ENCODE measurements around the gene SLC7A1. TPM values are rescaled to one million over a fixed set of nuclear protein-coding genes. Genes with fewer than 3 reads are reported as not detected.

SLC7A1 gene
- total RNA-seq, 1 experiment from 2014 or later = 27.3 TPM

DNA sequence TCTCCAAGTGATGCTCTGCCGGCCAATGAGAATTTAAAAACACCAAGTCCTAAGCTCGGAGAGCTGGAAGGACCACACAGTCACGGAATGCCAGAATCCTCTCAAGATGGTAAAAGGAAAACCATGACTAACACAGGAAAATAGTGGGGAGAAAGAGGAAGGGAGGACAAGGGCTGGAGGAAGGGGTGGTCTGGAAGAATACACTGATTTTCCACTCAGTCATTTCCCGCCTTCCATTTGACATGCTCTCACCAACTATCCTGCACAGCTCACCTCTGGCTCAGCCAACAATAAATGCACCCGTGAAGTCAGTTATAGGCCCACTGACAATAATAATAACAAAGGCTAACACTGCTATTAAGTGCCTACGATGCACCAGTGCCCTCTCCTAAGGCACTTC is 31.5 kb downstream of the SLC7A1 start:
- H3K27ac ChIP-seq = no peak overlapping the region
- H3K36me3 ChIP-seq = peaks cover 10% of the 10 kb centered on the region; the same call in 1 of the 2 replicates
- H3K4me3 ChIP-seq = no peak overlapping the region
- H3K9me3 ChIP-seq (replicated peaks) = no peaks in the 10 kb centered on the region
- H3K4me1 ChIP-seq (replicated peaks) = peaks cover 30% of the 10 kb centered on the region
- DNase-seq (ENCODE audit: low read depth in 1 of 2, low spot score in 2 of 2) = no peak
- H3K27me3 ChIP-seq (replicated peaks) = no peaks in the 10 kb centered on the region

DNA sequence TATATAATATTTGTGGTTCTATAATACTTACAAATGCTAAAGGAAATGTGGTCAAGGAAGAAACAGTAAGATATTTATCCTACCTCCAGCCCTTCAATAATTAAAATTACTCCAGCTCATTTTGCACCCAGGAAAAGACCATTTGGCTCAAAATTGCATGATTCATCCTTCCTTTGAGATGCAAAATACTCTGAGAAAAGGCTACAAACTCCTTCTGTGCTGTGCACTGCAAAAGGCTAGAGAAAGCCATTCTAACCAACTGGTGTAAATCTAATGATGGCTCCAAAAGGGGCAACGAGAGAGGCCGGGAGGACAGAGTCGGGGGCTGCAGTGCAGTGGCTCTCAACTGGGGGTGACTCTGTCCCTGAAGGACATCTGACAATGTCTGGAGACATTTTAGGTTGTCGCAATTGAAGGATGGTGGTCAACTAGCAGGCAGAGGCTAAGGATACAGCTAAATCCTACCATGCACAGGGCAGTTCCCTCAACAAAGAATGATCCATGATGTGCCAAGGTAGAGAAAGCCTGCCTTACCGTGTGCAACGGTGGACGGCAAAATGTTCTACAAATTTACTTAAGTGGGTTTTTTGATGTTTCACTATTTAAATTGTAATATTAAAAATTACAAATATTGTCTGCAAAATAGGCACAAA is 32.6 kb downstream of the SLC7A1 start:
- no peak for DNase-seq (ENCODE audit: low read depth in 1 of 2, low spot score in 2 of 2)
- peaks cover 30% of the 10 kb centered on the region for H3K4me1 ChIP-seq (replicated peaks)
- no peak overlapping the region for H3K27ac ChIP-seq
- H3K36me3 ChIP-seq = peaks cover 10% of the 10 kb centered on the region; the same call in 1 of the 2 replicates
- no peak overlapping the region for H3K4me3 ChIP-seq
- H3K27me3 ChIP-seq (replicated peaks) = no peaks in the 10 kb centered on the region
- no peaks in the 10 kb centered on the region for H3K9me3 ChIP-seq (replicated peaks)

DNA sequence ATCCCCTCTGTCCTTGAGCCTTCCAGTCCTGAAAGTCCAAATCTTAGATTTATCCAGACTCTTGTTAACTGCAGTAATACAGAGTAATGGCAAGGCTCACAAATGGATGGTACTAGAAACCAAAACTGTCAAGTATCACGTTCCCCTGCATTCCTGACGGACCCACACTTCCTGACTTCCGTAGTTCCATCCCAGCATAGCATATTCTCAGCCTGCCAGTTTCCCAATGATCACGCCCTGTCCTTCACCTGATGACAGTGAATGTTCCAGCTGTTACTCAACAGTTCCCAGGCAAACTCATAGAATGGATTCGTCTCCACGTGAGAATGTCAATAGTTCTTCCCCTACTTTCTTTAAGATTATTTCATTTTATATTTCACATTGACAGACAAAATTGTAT is 33.6 kb downstream of the SLC7A1 start:
- H3K36me3 ChIP-seq = peaks cover 15% of the 10 kb centered on the region
- H3K4me1 ChIP-seq (replicated peaks) = peaks cover 30% of the 10 kb centered on the region
- no peaks in the 10 kb centered on the region for H3K9me3 ChIP-seq (replicated peaks)
- H3K27me3 ChIP-seq (replicated peaks) = no peaks in the 10 kb centered on the region
- no peak overlapping the region for H3K27ac ChIP-seq
- H3K4me3 ChIP-seq = no peak overlapping the region
- no peak for DNase-seq (ENCODE audit: low read depth in 1 of 2, low spot score in 2 of 2)

DNA sequence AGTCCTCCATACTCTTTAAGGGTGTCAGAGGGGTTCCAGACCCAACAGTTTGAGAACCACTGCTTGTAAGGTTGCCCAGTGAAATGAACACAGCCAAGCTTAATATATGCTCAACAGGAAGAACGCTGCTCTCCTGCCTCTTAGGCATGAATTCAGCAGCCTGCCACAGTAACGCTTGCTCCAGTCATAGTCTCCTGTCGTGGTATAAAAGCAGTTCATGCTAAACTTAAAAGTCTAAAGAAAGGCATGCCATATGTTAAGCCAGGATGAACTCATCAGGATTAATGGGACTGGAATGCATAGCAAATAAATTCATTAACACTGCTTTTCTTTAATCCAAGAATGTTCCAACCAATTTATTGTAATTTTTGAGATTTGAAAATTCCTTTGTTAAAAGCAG is 38.7 kb downstream of the SLC7A1 start:
- DNase-seq (ENCODE audit: low read depth in 1 of 2, low spot score in 2 of 2) = no peak
- H3K4me3 ChIP-seq = no peak overlapping the region
- no peak overlapping the region for H3K27ac ChIP-seq

DNA sequence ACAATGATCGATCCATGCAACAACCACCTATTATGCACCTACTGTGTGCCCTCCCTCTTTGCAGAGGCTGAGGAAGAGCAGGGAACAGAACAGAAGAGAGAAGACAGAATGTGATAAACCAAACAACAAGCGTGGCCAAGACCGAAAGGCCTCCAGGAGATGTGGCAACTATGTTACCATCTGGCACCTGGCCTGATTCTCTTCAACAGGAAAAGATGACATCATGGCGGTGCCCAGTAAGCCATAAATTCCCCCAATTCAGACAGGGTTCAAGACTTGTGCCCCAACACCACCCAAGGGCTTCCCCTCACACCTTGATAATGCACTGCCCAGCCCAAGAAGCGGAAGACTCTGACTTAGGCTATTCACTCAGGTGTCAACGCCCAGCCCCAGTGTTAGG is 44.3 kb downstream of the SLC7A1 start:
- Histone ChIP-seq H3K9me3 (replicated peaks) (no peaks in the 10 kb centered on the region), H3K4me3 (no peak overlapping the region), H3K36me3 (peaks cover 70% of the 10 kb centered on the region), H3K27me3 (replicated peaks) (no peaks in the 10 kb centered on the region), H3K27ac (no peak overlapping the region), H3K4me1 (replicated peaks) (peaks cover 11% of the 10 kb centered on the region)
- no peak for DNase-seq (ENCODE audit: low read depth in 1 of 2, low spot score in 2 of 2)

More for the DNA sequence above, 38.7 kb downstream of the SLC7A1 start:
- no peaks in the 10 kb centered on the region for H3K9me3 ChIP-seq (replicated peaks)
- no peaks in the 10 kb centered on the region; the same call in 1 of the 2 replicates for H3K4me1 ChIP-seq (replicated peaks)
- no peaks in the 10 kb centered on the region for H3K27me3 ChIP-seq (replicated peaks)
- peaks cover 34% of the 10 kb centered on the region for H3K36me3 ChIP-seq

DNA sequence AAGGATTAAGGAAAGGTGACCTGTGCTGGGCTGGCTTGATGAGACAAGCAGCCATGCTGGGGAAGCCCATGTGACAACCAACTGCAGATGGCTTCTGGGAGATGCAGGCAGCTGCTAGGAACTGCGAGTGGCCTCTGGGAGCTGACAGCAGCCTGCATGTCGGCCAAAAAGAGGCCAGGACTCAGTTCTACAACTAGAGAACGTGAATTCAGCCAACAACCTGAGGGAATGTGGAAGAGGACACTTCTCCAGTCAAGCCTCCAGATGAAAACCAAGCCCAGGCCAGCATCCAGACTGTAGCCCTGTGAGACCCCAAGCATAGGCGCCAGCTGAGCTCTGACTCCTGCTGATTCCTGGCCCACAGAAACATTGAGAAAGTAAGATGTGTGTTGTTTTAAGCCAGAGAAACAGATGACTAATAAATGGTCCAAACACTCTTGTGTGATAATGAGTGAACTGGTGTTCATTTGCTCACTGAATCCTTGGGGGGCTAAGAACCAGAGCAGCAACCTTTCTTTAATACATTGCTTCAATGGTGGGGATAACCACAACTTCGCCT is 45.0 kb downstream of the SLC7A1 start:
- Histone ChIP-seq H3K4me3 (no peak overlapping the region), H3K9me3 (replicated peaks) (no peaks in the 10 kb centered on the region), H3K36me3 (peaks cover 75% of the 10 kb centered on the region), H3K4me1 (replicated peaks) (peaks cover 11% of the 10 kb centered on the region), H3K27ac (no peak overlapping the region), H3K27me3 (replicated peaks) (no peaks in the 10 kb centered on the region)
- DNase-seq (ENCODE audit: low read depth in 1 of 2, low spot score in 2 of 2) = no peak

DNA sequence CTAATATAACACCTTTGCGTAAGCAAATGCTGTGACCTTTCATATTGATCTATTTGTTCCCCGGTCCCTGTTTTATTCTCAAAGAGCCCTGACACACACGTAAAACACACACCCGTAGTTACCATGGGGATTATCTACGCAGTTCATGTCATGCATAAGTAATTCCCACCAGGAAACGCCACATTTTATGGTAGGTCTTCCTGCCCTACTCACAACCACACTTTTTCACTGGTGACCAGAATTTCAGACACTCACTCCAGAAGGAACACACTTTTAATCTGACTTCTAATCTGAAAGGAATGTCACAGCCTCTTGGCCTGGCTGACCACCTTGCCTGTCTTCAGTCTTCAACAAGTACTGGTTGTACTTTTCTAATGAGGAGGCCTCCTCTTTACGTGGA is 46.8 kb downstream of the SLC7A1 start:
- H3K27ac ChIP-seq = peak overlapping the region; percentile 44
- H3K4me1 ChIP-seq (replicated peaks) = peaks cover 22% of the 10 kb centered on the region
- H3K9me3 ChIP-seq (replicated peaks) = no peaks in the 10 kb centered on the region
- no peak overlapping the region for H3K4me3 ChIP-seq
- peaks cover 72% of the 10 kb centered on the region for H3K36me3 ChIP-seq
- H3K27me3 ChIP-seq (replicated peaks) = no peaks in the 10 kb centered on the region
- DNase-seq (ENCODE audit: low read depth in 1 of 2, low spot score in 2 of 2) = peak in 1 of 2 experiments; percentile 7

DNA sequence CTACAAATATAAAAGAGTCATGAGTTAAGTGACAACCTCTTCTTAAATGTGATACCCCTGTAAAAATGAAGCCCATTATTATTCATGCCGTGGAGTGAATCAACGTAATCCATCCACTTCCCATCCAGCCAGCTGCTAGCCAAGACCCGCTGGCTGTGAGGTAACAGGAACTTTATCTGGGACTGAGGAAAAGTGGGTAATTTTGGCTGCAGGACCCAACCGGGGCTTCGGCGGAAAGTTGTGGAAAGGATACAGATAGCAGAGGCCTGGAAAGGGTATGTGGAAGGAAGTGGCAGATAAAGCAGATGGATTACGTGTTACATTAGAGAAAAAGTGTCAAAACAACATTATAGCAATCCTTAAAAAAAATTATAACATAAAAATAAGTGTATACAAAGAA is 48.3 kb downstream of the SLC7A1 start:
- DNase-seq (ENCODE audit: low read depth in 1 of 2, low spot score in 2 of 2) = no peak
- peaks cover 60% of the 10 kb centered on the region for H3K36me3 ChIP-seq
- H3K4me1 ChIP-seq (replicated peaks) = peaks cover 32% of the 10 kb centered on the region
- H3K9me3 ChIP-seq (replicated peaks) = no peaks in the 10 kb centered on the region
- H3K4me3 ChIP-seq = no peak overlapping the region
- H3K27me3 ChIP-seq (replicated peaks) = no peaks in the 10 kb centered on the region
- H3K27ac ChIP-seq = no peak overlapping the region

DNA sequence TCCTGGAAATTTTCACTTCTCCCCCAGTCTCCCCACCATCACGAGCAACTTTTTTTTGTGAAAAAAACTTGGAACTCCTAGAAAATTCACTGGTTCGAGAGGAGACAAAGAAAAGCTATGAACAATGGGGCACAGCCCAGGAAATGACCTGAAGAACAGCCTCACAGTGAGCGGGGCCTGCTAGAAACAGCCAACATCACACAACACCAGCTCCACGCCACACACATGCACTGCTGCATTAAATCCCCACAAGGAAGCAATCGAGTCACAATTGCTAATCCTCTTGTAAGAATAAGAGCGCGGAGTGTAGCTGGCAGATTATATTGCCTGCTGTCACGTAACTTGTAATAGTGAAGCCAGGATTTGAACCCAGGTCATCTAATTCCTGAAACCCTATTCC is 48.8 kb downstream of the SLC7A1 start:
- Histone ChIP-seq H3K36me3 (peaks cover 56% of the 10 kb centered on the region), H3K27me3 (replicated peaks) (no peaks in the 10 kb centered on the region), H3K4me1 (replicated peaks) (peaks cover 32% of the 10 kb centered on the region), H3K9me3 (replicated peaks) (no peaks in the 10 kb centered on the region), H3K27ac (no peak overlapping the region), H3K4me3 (no peak overlapping the region)
- DNase-seq (ENCODE audit: low read depth in 1 of 2, low spot score in 2 of 2) = no peak

DNA sequence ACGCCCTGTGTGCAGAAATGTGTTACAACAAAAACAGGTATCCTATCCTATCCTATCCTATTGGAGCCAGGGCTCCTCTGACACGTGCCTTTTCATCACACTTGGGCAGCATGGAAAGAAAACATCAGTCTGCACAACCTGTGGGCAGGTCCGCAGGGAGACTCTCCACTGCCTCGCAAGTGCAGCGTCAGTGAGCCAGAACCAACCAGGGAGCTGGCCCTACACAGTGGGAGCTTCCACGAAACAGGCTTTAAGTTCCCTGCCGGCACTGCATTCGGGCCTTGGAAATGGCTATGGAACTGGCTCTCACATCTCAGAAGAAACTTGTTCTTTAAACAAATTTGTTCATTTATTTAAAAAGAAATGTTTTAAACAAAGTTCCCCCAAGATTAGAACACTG is 49.5 kb downstream of the SLC7A1 start:
- H3K27ac ChIP-seq = no peak overlapping the region
- peaks cover 32% of the 10 kb centered on the region for H3K4me1 ChIP-seq (replicated peaks)
- no peak for DNase-seq (ENCODE audit: low read depth in 1 of 2, low spot score in 2 of 2)
- no peak overlapping the region for H3K4me3 ChIP-seq
- no peaks in the 10 kb centered on the region for H3K27me3 ChIP-seq (replicated peaks)
- H3K9me3 ChIP-seq (replicated peaks) = no peaks in the 10 kb centered on the region
- peaks cover 56% of the 10 kb centered on the region for H3K36me3 ChIP-seq

DNA sequence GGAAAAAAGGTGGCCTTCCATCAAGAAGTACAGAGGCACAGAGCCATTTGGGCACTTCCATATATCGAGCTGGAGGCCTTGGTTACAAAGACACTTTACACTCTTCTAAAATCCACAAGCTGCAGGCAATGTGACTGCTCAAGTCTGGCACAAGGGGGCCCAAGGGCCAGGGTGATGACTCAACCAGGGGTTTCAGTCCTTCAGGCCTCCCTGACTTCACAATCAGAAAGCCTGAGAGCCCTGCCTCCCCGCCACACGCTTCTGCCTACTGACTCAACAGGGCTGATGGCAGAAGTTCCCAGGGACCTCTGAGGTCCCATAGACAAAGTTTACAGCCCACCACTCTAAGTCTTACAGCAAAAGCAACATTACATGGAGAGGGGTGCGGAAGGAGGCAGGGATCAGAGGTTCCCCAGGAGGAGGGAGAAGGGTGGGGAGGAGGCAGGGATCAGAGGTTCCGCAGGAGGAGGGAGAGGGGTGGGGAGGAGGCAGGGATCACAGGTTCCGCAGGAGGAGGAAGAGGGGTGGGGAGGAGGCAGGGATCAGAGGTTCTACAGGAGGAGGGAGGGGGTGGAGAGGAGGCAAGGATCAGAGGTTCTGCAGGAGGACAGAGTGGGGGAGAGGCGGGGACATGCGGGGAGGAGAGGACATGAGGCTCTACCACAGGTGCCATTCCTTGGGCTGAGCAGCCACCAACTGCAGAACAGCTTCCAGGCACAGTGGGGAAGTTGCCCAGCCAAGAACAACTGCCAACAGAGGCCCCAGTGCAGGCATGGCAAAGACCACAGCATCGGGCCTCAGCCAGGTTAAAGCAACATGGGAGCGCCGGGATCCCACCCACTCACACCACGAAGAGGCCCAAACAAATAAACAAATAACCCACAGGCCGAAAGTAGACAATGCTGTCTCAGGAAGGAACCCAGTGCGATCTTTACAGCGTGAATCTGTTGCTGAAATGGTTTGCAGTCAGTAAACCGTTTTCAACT is 52.0 kb downstream of the SLC7A1 start:
- H3K4me3 ChIP-seq = no peak overlapping the region
- H3K36me3 ChIP-seq = peaks cover 49% of the 10 kb centered on the region
- H3K9me3 ChIP-seq (replicated peaks) = no peaks in the 10 kb centered on the region
- peak; percentile 59 to 84 for DNase-seq (ENCODE audit: low read depth in 1 of 2, low spot score in 2 of 2)
- H3K27ac ChIP-seq = no peak overlapping the region; the same call in 1 of the 2 replicates
- H3K4me1 ChIP-seq (replicated peaks) = peaks cover 24% of the 10 kb centered on the region
- H3K27me3 ChIP-seq (replicated peaks) = no peaks in the 10 kb centered on the region

DNA sequence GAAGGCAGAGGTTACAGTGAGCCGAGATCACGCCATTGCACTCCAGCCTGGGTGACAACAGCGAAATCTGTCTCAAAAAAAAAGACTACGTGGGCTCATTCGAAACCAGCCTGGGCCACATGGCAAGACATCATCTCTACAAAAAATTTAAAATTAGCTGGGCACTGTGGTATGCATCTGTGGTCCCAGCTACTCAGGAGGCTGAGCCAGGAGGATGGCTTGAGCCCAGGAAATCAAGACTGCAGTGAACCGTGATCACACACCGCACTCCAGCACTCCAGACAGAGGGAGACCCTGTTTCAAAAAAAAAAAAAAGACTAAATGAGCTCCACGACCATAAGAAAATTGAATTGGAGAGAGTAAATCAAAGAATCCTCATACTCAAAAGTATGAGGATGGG is 53.1 kb downstream of the SLC7A1 start:
- no peak overlapping the region for H3K4me3 ChIP-seq
- H3K27ac ChIP-seq = no peak overlapping the region
- DNase-seq (ENCODE audit: low read depth in 1 of 2, low spot score in 2 of 2) = no peak
- H3K27me3 ChIP-seq (replicated peaks) = no peaks in the 10 kb centered on the region
- peaks cover 49% of the 10 kb centered on the region for H3K36me3 ChIP-seq
- H3K9me3 ChIP-seq (replicated peaks) = no peaks in the 10 kb centered on the region
- H3K4me1 ChIP-seq (replicated peaks) = peaks cover 22% of the 10 kb centered on the region

DNA sequence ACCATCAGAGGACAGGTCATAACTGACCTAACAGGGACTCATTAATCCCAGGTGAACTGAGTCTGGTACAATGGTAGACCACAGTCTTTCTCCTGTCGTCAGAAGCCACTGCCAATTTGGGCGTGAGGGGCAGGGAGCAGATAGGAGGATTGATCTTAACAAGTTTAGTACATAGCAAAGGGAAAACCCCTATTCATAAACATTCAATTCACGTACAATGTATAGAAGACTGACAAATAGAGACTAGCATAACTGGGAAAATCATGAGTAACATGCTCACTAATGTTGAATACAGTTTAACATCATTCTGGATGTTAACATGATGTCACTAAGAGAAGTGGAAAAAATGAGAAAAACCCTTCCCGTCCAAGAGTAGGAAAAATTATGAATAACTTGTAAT is 54.1 kb downstream of the SLC7A1 start:
- peaks cover 54% of the 10 kb centered on the region for H3K36me3 ChIP-seq

DNA sequence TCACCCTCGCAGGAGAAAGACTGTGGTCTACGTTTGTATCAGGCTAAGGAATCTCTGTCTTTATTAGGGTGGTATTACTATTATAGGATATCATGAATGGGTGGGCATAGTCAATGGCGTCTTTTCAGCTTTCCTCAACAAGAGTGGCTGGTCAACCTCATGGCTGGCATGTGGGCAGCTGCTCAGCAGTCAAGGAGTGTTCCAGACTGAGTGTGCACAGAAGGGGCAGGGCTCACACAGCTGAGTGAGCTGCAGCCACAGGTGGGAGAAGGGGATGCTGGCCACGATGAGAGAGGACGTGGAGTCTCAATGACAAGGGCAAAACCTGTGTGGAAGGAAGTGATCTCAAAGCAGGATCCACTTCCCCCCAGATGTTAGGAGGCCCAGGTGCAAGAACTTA is 54.7 kb downstream of the SLC7A1 start:
- Histone ChIP-seq H3K4me3 (no peak overlapping the region), H3K4me1 (replicated peaks) (peaks cover 22% of the 10 kb centered on the region), H3K9me3 (replicated peaks) (no peaks in the 10 kb centered on the region), H3K36me3 (peaks cover 58% of the 10 kb centered on the region), H3K27ac (no peak overlapping the region), H3K27me3 (replicated peaks) (no peaks in the 10 kb centered on the region)
- no peak for DNase-seq (ENCODE audit: low read depth in 1 of 2, low spot score in 2 of 2)

More for the DNA sequence above, 54.1 kb downstream of the SLC7A1 start:
- Histone ChIP-seq H3K9me3 (replicated peaks) (no peaks in the 10 kb centered on the region), H3K4me1 (replicated peaks) (peaks cover 22% of the 10 kb centered on the region), H3K27ac (no peak overlapping the region), H3K27me3 (replicated peaks) (no peaks in the 10 kb centered on the region), H3K4me3 (no peak overlapping the region)
- DNase-seq (ENCODE audit: low read depth in 1 of 2, low spot score in 2 of 2) = no peak
